Left lung (tissue), 10 donors: ENCODE data around the gene PCSK1N. TPM values are rescaled to one million over a fixed set of nuclear protein-coding genes. Genes with fewer than 3 reads are reported as not detected.

Source experiments
- ATAC-seq: fragments of 200-7000 bp; cut with Tn5 transposase; one replicate; pipeline ENCODE4 v1.9.1; 2020; ENCODE audit warnings: moderate library complexity
- DNase-seq, 4 donors: peaks; one replicate each; pipeline ENCODE4 v3.0.0-alpha.2; 2013 to 2020
- H3K27ac ChIP-seq, 2 donors: fragments of 200-600 bp; sonication (generic) in 1 of 2; one replicate each; pipeline versions ENCODE4 v1.5.0 to v1.8.0; 2020 to 2021
- H3K27me3 ChIP-seq, 2 donors: fragments of 200-600 bp; sonication (generic) in 1 of 2; one replicate each; pipeline versions ENCODE4 v1.5.0 to v1.8.0; 2020 to 2021
- H3K36me3 ChIP-seq, 2 donors: fragments of 200-600 bp; sonication (generic) in 1 of 2; one replicate each; pipeline versions ENCODE4 v1.5.0 to v1.8.0; 2020 to 2021
- H3K4me1 ChIP-seq, 2 donors: fragments of 200-600 bp; one replicate each; pipeline ENCODE4 v1.8.0; 2021
- H3K4me3 ChIP-seq, 2 donors: fragments of 200-600 bp; sonication (generic) in 1 of 2; one replicate each; pipeline versions ENCODE4 v1.5.0 to v1.8.0; 2020 to 2021; ENCODE audit warnings: mild to moderate bottlenecking in 1 of 2
- H3K9me3 ChIP-seq, 2 donors: fragments of 200-600 bp; sonication (generic) in 1 of 2; one replicate each; pipeline versions ENCODE4 v1.5.0 to v1.8.0; 2020 to 2021
- CTCF ChIP-seq, 2 donors: fragments of 200-600 bp; sonication (generic) in 1 of 2; IDR thresholded peaks; one replicate each; pipeline versions ENCODE4 v1.5.0 to v1.8.0; 2021; ENCODE audit warnings: antibody characterized with exemption in 2 of 2
- intact Hi-C, 2 donors: fragments of 100-400 bp; cut with DNase I; formaldehyde crosslinking; loops; one replicate each; pipeline versions ENCODE4 v1.11.2 to v1.14.2; 2022
- polyA plus RNA-seq, 6 donors: library from polyadenylated mRNA; unstranded; fragments of 120-200 nt; gene quantifications; one replicate each; pipeline ENCODE4 v1.2.1, GENCODE V29; 2013; ENCODE audit not compliant: insufficient read length in 6 of 6
- total RNA-seq, 2 donors: library from RNA; stranded (reverse); fragmentation: NEBNext Ultra II Directional; extraction: Animal tissue kit (Norgen Biotek cat#: 25700); gene quantifications; one replicate each; pipeline ENCODE4 v1.2.1, GENCODE V29; 2021
- donor health status: DM: no; HTN: yes; CAD: no.
- donor health status: DM: no; HTN: no; CAD: no.

The PCSK1N gene
- total and polyA plus RNA-seq, 8 donors: 1.4 to 4.9 (median 3.4) TPM

- TF ChIP-seq CTCF (IDR thresholded peaks at IDR 0.05): no peak
- no peaks in the 10 kb centered on the region for H3K27me3 ChIP-seq
- H3K36me3 ChIP-seq: no peaks in the 10 kb centered on the region
- no peak overlapping the region for H3K27ac ChIP-seq
- intact Hi-C loops: no loop called here
- DNase-seq (no peak), ATAC-seq (no peak)
- H3K4me1 ChIP-seq: no peaks in the 10 kb centered on the region
- no peaks in the 10 kb centered on the region for H3K9me3 ChIP-seq
- H3K4me3 ChIP-seq: no peak overlapping the region
Observed at GRCh38 chrX:48785186-48785539, 50.2 kb downstream of the PCSK1N start.

- intact Hi-C loops: no loop called here
Observed at GRCh38 chrX:48784726-48785125, 50.7 kb downstream of the PCSK1N start.

GRCh38 chrX:48782795-48783194 is 52.6 kb downstream of the PCSK1N start:
- Histone ChIP-seq H3K27ac (no peak overlapping the region), H3K4me1 (no peaks in the 10 kb centered on the region), H3K4me3 (no peak overlapping the region), H3K36me3 (no peaks in the 10 kb centered on the region), H3K9me3 (no peaks in the 10 kb centered on the region), H3K27me3 (no peaks in the 10 kb centered on the region)
- intact Hi-C loops: no loop called here
- DNase-seq (no peak), ATAC-seq (no peak)
- no peak for TF ChIP-seq CTCF (IDR thresholded peaks at IDR 0.05)

More at GRCh38 chrX:48784726-48785125, 50.7 kb downstream of the PCSK1N start:
- H3K27me3 ChIP-seq: no peaks in the 10 kb centered on the region
- no peaks in the 10 kb centered on the region for H3K36me3 ChIP-seq
- no peak for DNase-seq
- no peak for ATAC-seq
- no peak overlapping the region for H3K4me3 ChIP-seq
- no peak overlapping the region for H3K27ac ChIP-seq
- no peaks in the 10 kb centered on the region for H3K4me1 ChIP-seq
- TF ChIP-seq CTCF (IDR thresholded peaks at IDR 0.05): no peak
- no peaks in the 10 kb centered on the region for H3K9me3 ChIP-seq

GRCh38 chrX:48782216-48782615 is 53.2 kb downstream of the PCSK1N start:
- H3K4me3 ChIP-seq: no peak overlapping the region
- intact Hi-C loops: no loop called here
- H3K4me1 ChIP-seq: no peaks in the 10 kb centered on the region
- DNase-seq: no peak
- no peak overlapping the region for H3K27ac ChIP-seq
- no peak for ATAC-seq
- H3K9me3 ChIP-seq: no peaks in the 10 kb centered on the region
- H3K27me3 ChIP-seq: no peaks in the 10 kb centered on the region
- no peak for TF ChIP-seq CTCF (IDR thresholded peaks at IDR 0.05)
- H3K36me3 ChIP-seq: no peaks in the 10 kb centered on the region

- no peaks in the 10 kb centered on the region for H3K36me3 ChIP-seq
- H3K27me3 ChIP-seq: no peaks in the 10 kb centered on the region
- H3K4me1 ChIP-seq: no peaks in the 10 kb centered on the region
- no peaks in the 10 kb centered on the region for H3K9me3 ChIP-seq
- ATAC-seq (no peak), DNase-seq (no peak)
- H3K4me3 ChIP-seq: no peak overlapping the region
- no peak overlapping the region for H3K27ac ChIP-seq
- TF ChIP-seq CTCF (IDR thresholded peaks at IDR 0.05): no peak
- intact Hi-C loops: no loop called here
Observed at GRCh38 chrX:48781705-48782104, 53.7 kb downstream of the PCSK1N start.

Other genes with a start within 250 kb of the PCSK1N start
- 100 to 1,000 TPM; 108 to 114 TPM for gene WDR13, start 238.1 kb downstream of the PCSK1N start, total RNA-seq
- gene WDR13, start 238.1 kb downstream of the PCSK1N start, polyA plus RNA-seq: 100 to 1,000 TPM in 5 of 6 donors, 10 to 100 TPM in 1; 97.5 to 145 (median 112) TPM
- gene WAS, start 151.8 kb downstream of the PCSK1N start, total RNA-seq: 10 to 100 TPM; 16.4 to 49.1 TPM
- gene WAS, start 151.8 kb downstream of the PCSK1N start, polyA plus RNA-seq: 1 to 10 TPM; 4.1 to 5.1 (median 4.3) TPM
- 1 to 10 TPM; 5.0 to 6.2 TPM for gene SUV39H1, start 138.9 kb downstream of the PCSK1N start, total RNA-seq
- 1 to 10 TPM; 6.0 to 8.4 (median 6.7) TPM for gene SUV39H1, start 138.9 kb downstream of the PCSK1N start, polyA plus RNA-seq
- gene GLOD5, start 73.9 kb downstream of the PCSK1N start, total RNA-seq: 1 to 10 TPM in 1 of 2 donors, under 1 TPM in 1; 0.84 to 2.5 TPM
- gene GLOD5, start 73.9 kb downstream of the PCSK1N start, polyA plus RNA-seq: 1 to 10 TPM; 1.3 to 2.3 (median 1.6) TPM
- gene GATA1, start 49.0 kb downstream of the PCSK1N start, total RNA-seq: under 1 TPM; 0.47 to 0.55 TPM
- gene GATA1, start 49.0 kb downstream of the PCSK1N start, polyA plus RNA-seq: 1 to 10 TPM in 3 of 6 donors, under 1 TPM in 3; 0.65 to 1.3 (median 0.97) TPM
- 10 to 100 TPM; 76.7 to 82.9 TPM for gene HDAC6, start 33.5 kb downstream of the PCSK1N start, total RNA-seq
- gene HDAC6, start 33.5 kb downstream of the PCSK1N start, polyA plus RNA-seq: 100 to 1,000 TPM; 149 to 199 (median 166) TPM
- not detected for gene ERAS, start 9.1 kb downstream of the PCSK1N start, total RNA-seq
- gene ERAS, start 9.1 kb downstream of the PCSK1N start, polyA plus RNA-seq: under 1 TPM in 5 of 6 donors, not detected in 1; 0.14 to 0.52 (median 0.26) TPM
- gene TIMM17B, start 62.2 kb upstream of the PCSK1N start, total RNA-seq: 10 to 100 TPM; 36.7 to 41.0 TPM
- gene TIMM17B, start 62.2 kb upstream of the PCSK1N start, polyA plus RNA-seq: 10 to 100 TPM; 29.5 to 36.0 (median 33.4) TPM
- 10 to 100 TPM; 56.3 to 68.2 TPM for gene PQBP1, start 62.3 kb upstream of the PCSK1N start, total RNA-seq
- gene PQBP1, start 62.3 kb upstream of the PCSK1N start, polyA plus RNA-seq: 10 to 100 TPM; 74.0 to 84.6 (median 79.8) TPM
- 10 to 100 TPM; 38.0 to 39.4 TPM for gene SLC35A2, start 76.0 kb upstream of the PCSK1N start, total RNA-seq
- 10 to 100 TPM; 21.5 to 27.2 (median 22.6) TPM for gene SLC35A2, start 76.0 kb upstream of the PCSK1N start, polyA plus RNA-seq
- 10 to 100 TPM; 14.2 to 17.7 TPM for gene PIM2, start 83.4 kb upstream of the PCSK1N start, total RNA-seq
- gene PIM2, start 83.4 kb upstream of the PCSK1N start, polyA plus RNA-seq: 1 to 10 TPM; 4.6 to 8.3 (median 5.0) TPM
- gene OTUD5, start 122.0 kb upstream of the PCSK1N start, total RNA-seq: 10 to 100 TPM; 38.1 to 41.7 TPM
- gene OTUD5, start 122.0 kb upstream of the PCSK1N start, polyA plus RNA-seq: 10 to 100 TPM; 56.4 to 60.4 (median 59.6) TPM
- 1 to 10 TPM; 2.3 to 4.3 TPM for gene KCND1, start 136.2 kb upstream of the PCSK1N start, total RNA-seq
- 1 to 10 TPM; 4.0 to 5.7 (median 4.5) TPM for gene KCND1, start 136.2 kb upstream of the PCSK1N start, polyA plus RNA-seq
- 10 to 100 TPM; 36.1 to 52.2 TPM for gene GRIPAP1, start 166.7 kb upstream of the PCSK1N start, total RNA-seq
- gene GRIPAP1, start 166.7 kb upstream of the PCSK1N start, polyA plus RNA-seq: 10 to 100 TPM; 49.1 to 67.1 (median 61.3) TPM
- 10 to 100 TPM; 48.0 to 63.5 TPM for gene TFE3, start 207.7 kb upstream of the PCSK1N start, total RNA-seq
- 10 to 100 TPM; 36.2 to 46.6 (median 40.2) TPM for gene TFE3, start 207.7 kb upstream of the PCSK1N start, polyA plus RNA-seq
- gene CCDC120, start 223.4 kb upstream of the PCSK1N start, total RNA-seq: 10 to 100 TPM in 1 of 2 donors, 1 to 10 TPM in 1; 9.7 to 11.9 TPM
- 10 to 100 TPM; 13.5 to 19.5 (median 16.2) TPM for gene CCDC120, start 223.4 kb upstream of the PCSK1N start, polyA plus RNA-seq
- gene PRAF2, start 238.4 kb upstream of the PCSK1N start, total RNA-seq: 10 to 100 TPM; 37.3 to 40.0 TPM
- 10 to 100 TPM; 26.6 to 38.0 (median 33.3) TPM for gene PRAF2, start 238.4 kb upstream of the PCSK1N start, polyA plus RNA-seq
- gene WDR45, start 244.3 kb upstream of the PCSK1N start, total RNA-seq: 10 to 100 TPM; 47.5 to 51.6 TPM
- gene WDR45, start 244.3 kb upstream of the PCSK1N start, polyA plus RNA-seq: 10 to 100 TPM; 45.8 to 61.5 (median 48.2) TPM